Esophagus squamous epithelium (tissue), 5 donors: ENCODE measurements around the gene MAD2L1BP. TPM values are rescaled to one million over a fixed set of nuclear protein-coding genes. Genes with fewer than 3 reads are reported as not detected.

Experiments used
- DNase-seq: peaks from one replicate; lab custom pipeline; 2025; lab: John Stamatoyannopoulos, UW
- H3K27ac ChIP-seq, 4 donors: fragments of 200-600 bp; sonication (generic); one replicate each; pipeline ENCODE4 v1.5.1; 2016 to 2019; ENCODE audit warnings: mild to moderate bottlenecking in 1 of 4
- H3K27me3 ChIP-seq, 4 donors: fragments of 200-600 bp; sonication (generic); 1 replicate in 3 of 4; 2 replicates in 1 of 4; pipeline versions ENCODE4 v1.5.1 to v1.6.0; 2017 to 2021; ENCODE audit warnings: antibody characterized with exemption in 1 of 4
- H3K36me3 ChIP-seq, 3 donors: fragments of 200-600 bp; sonication (generic); one replicate each; pipeline ENCODE4 v1.5.1; 2016 to 2019
- H3K4me1 ChIP-seq, 3 donors: fragments of 200-600 bp; sonication (generic); one replicate each; pipeline ENCODE4 v1.5.1; 2017 to 2019
- H3K4me3 ChIP-seq, 4 donors: fragments of 200-600 bp; sonication (generic); 1 replicate in 3 of 4; 2 replicates in 1 of 4; pipeline ENCODE4 v1.5.1; 2016 to 2019; ENCODE audit warnings: mild to moderate bottlenecking in 2 of 4, moderate library complexity in 1 of 4
- H3K9me3 ChIP-seq, 3 donors: fragments of 200-600 bp; sonication (generic); one replicate each; pipeline ENCODE4 v1.5.1; 2016 to 2019
- POLR2A ChIP-seq, 4 donors: fragments of 450-650 bp; IDR thresholded peaks; one replicate each; pipeline ENCODE4 v1.6.1; 2017; ENCODE audit warnings: antibody characterized with exemption in 4 of 4, mild to moderate bottlenecking in 4 of 4, moderate library complexity in 3 of 4
- WGBS, 2 donors: methylation state at CpG; one replicate each; pipeline ENCODE4 v1.1.5; 2018; 5-methylcytosine and 5-hydroxymethylcytosine counted together
- intact Hi-C: fragments of 100-400 bp; cut with DNase I; formaldehyde crosslinking; loops from one replicate; pipeline ENCODE4 v1.15.0; 2022
- total RNA-seq, 4 donors: library from RNA; depleted of rRNA; stranded (reverse); fragments of >200 nt; gene quantifications; one replicate each; pipeline ENCODE4 v1.1.0, GENCODE V29; 2016
- TF ChIP-seq, protein P1 (sequence below), 6 experiments: fragments of 450-650 bp in 4 of 6; fragments of 200-600 bp in 2 of 6; sonication (generic) in 2 of 6; IDR thresholded peaks; one replicate each; pipeline ENCODE4 v1.5.1; 2016 to 2019; ENCODE audit warnings: antibody characterized with exemption in 6 of 6, mild to moderate bottlenecking in 4 of 6, moderate library complexity in 4 of 6
- donor health status: DM: yes; HTN: yes; CAD: no.

Gene MAD2L1BP
- total RNA-seq, 4 donors from 2014 or later, result 14.4 to 31.9 (median 22.7) TPM

GRCh38 chr6:43666196-43666920, 30.7 kb downstream of the MAD2L1BP start:
- Histone ChIP-seq H3K4me3 (no peak overlapping the region), H3K27ac (no peak overlapping the region), H3K36me3 (peaks cover 0 to 15% (median 0%) of the 10 kb centered on the region in 3 donors), H3K4me1 (peaks cover 29 to 44% (median 39%) of the 10 kb centered on the region in 3 donors), H3K9me3 (no peaks in the 10 kb centered on the region), H3K27me3 (no peaks in the 10 kb centered on the region)
- 58 to 63% methylated on average over 7 to 12 of the region's 13 CpGs for WGBS, 2 donors
- no peak for DNase-seq
- TF ChIP-seq, protein P1, sequence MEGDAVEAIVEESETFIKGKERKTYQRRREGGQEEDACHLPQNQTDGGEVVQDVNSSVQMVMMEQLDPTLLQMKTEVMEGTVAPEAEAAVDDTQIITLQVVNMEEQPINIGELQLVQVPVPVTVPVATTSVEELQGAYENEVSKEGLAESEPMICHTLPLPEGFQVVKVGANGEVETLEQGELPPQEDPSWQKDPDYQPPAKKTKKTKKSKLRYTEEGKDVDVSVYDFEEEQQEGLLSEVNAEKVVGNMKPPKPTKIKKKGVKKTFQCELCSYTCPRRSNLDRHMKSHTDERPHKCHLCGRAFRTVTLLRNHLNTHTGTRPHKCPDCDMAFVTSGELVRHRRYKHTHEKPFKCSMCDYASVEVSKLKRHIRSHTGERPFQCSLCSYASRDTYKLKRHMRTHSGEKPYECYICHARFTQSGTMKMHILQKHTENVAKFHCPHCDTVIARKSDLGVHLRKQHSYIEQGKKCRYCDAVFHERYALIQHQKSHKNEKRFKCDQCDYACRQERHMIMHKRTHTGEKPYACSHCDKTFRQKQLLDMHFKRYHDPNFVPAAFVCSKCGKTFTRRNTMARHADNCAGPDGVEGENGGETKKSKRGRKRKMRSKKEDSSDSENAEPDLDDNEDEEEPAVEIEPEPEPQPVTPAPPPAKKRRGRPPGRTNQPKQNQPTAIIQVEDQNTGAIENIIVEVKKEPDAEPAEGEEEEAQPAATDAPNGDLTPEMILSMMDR (IDR thresholded peaks at IDR 0.05), result no peak
- no peak for TF ChIP-seq POLR2A (IDR thresholded peaks at IDR 0.05)
- intact Hi-C loops, result loop anchor here (5.0 kb wide), 2 partner anchors 101 to 411 kb away; no protein-coding TSS in a partner anchor

DNA sequence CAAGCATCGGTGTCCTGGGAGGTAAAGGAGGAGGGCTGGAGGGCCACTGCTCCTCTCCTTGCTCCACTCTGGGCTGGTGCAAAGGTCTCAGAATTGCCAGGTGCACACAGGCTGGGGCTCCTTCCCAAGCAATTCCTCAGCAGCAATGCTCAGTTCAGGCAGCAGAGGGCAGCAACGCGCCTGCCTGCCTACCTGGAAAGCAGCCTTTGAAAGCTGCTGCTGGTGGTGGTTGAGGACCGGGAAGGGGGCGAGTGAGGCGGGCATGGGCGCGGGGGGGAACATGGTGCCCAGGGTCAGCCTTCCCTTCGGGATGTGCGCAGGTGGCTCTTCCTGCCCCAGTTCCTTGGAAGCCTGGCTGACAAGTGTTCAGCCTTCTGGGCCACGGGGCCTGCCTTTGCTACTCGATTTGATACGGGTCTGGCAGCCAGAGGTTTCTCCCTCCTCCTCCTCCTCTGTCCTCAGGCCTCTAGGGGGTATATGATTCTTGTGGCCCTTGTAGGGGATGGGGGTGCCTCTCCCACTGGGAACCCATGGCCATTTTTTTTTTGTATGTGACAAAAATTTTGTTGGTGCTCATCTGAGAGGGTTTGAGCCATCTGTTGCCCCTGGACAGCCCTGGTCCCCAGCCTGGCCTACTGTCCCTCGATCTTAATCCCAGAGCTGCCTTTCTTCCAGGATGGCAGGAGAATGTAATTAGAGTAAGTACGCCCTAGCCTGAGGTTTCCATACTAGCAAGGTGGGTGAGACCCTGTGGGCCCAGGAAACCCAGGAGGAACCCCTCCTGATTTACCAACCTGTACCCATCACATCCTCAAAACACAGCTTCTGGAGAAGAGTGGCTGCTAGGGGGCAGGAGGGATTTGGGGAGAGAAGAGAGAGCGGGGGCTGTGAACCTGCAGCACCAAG, 31.9 kb downstream of the MAD2L1BP start:
- no peak for DNase-seq
- Histone ChIP-seq H3K27ac (peak overlapping the region; percentile 10 to 84 (median 73)), H3K4me1 (peaks cover 29 to 56% (median 39%) of the 10 kb centered on the region in 3 donors), H3K36me3 (peaks cover 0 to 27% (median 4%) of the 10 kb centered on the region in 3 donors), H3K27me3 (no peaks in the 10 kb centered on the region), H3K4me3 (peak overlapping the region in 1 of 4 donors; percentile 42), H3K9me3 (no peaks in the 10 kb centered on the region)
- 6 to 9% methylated on average over 12 to 14 of the region's 16 CpGs for WGBS, 2 donors
- intact Hi-C loops, result loop anchor here (5.0 kb wide), 2 partner anchors 100 to 410 kb away; no protein-coding TSS in a partner anchor
- TF ChIP-seq POLR2A (IDR thresholded peaks at IDR 0.05), result no peak
- TF ChIP-seq, protein P1 (IDR thresholded peaks at IDR 0.05), result peak; percentile 92 to 97 (median 95)

DNA sequence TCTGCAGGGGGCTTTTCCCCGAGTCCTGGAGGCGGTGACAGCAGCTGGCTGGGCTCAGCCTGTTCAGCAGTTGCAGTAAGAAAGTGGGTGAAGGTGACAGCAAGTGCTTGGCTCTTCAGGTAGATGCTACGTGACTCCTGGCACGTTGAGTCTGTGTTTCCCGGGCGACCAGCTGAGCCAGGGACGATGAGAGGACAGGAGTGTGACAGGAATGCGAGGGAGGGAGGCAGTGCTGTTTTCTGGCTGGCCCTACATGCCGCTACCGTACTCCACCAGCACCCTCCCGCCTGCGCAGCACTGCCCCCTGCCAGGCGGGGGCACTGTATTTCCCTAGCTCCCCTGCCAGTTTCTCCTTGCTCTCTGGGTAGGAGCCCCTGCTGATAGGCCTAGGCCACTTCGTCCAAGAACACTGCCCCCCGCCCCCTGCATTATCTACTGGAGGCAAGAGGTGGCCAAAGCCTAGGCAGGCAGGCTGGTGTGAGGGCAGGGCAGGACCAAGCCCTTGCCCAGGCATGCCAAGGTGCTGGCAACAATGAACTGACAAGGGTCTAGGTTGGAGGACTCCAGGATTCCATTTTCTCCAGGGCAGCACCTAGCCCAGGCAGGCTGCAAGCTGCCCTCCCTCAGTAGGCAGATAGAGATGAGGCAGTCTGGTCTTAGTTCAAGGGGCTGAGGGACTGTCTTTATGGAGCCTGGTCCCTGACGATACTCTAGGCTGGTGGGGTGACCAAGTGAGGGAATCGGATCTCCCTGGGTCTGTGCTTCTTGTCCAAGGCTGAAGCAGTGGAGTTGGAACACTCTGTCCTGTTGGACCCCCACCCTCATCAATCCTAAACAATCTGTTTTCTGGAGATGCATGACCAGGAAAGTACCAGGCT, 32.8 kb downstream of the MAD2L1BP start:
- TF ChIP-seq, protein P1 (IDR thresholded peaks at IDR 0.05), result peak; percentile 32 to 67 (median 44)
- no peak for TF ChIP-seq POLR2A (IDR thresholded peaks at IDR 0.05)
- Histone ChIP-seq H3K9me3 (no peaks in the 10 kb centered on the region), H3K27ac (peak overlapping the region; percentile 67 to 84 (median 73)), H3K36me3 (peaks cover 2 to 36% (median 7%) of the 10 kb centered on the region in 3 donors), H3K27me3 (no peaks in the 10 kb centered on the region), H3K4me1 (peaks cover 29 to 64% (median 39%) of the 10 kb centered on the region in 3 donors), H3K4me3 (no peak overlapping the region)
- WGBS, 2 donors, result 14 to 36% methylated on average over 6 to 15 of the region's 17 CpGs
- intact Hi-C loops, result loop anchor here (5.0 kb wide), 2 partner anchors 99 to 409 kb away; no protein-coding TSS in a partner anchor
- DNase-seq, result no peak

DNA sequence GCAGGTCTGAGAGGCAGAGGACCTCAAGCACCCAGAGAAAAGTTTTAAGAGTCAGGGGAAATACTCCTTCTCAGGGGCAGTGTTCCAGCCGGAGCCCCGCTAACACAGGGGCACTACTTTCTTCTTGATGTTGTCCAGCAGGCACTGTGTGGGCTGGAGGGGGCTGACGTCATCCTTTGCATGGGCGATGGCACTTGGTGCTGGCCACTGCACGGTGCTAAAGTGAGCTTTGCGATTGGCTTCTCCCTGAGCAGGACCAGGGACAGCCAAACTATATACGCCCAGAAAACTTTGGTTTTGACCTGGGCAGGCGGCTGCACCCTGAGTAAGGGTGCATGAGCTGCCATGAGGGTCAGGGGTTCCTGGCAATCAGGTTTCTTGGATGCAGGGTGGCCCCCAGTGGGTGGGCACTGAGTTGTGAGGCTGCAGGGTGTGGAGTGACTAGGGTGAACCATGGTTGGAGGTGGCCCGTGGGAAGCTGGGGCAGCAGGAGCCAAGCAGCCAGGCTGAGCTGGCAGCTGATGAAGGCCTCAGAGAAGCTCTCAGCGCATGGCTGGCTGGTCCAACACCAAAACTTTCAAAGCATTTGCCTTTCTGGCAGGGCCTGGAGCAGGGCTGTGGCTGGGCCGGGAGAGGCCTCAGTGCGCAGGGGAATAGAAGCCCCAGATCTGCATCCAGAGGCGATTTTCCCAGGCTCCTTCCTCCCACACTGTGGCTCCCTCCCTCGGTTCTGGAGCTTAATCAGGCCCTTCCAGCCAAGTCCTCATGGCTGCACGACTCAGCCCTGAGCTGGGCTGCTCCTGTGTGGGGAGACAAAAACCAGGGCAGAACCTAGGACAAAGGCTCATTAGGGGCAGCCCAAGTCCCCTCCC, 33.6 kb downstream of the MAD2L1BP start:
- Histone ChIP-seq H3K4me1 (peaks cover 29 to 71% (median 39%) of the 10 kb centered on the region in 3 donors), H3K27me3 (no peaks in the 10 kb centered on the region), H3K4me3 (no peak overlapping the region), H3K27ac (peak overlapping the region; percentile 67 to 84 (median 73)), H3K9me3 (no peaks in the 10 kb centered on the region), H3K36me3 (peaks cover 10 to 45% (median 11%) of the 10 kb centered on the region in 3 donors)
- DNase-seq, result no peak
- TF ChIP-seq, protein P1 (IDR thresholded peaks at IDR 0.05), result no peak
- no peak for TF ChIP-seq POLR2A (IDR thresholded peaks at IDR 0.05)
- intact Hi-C loops, result loop anchor here (5.0 kb wide), 2 partner anchors 98 to 408 kb away; no protein-coding TSS in a partner anchor
- WGBS, 2 donors, result 48 to 49% methylated on average over 5 to 6 of the region's 15 CpGs
